Osteoblast (primary cell): ENCODE results near the gene WNK2. TPM values are rescaled to one million over a fixed set of nuclear protein-coding genes. Genes with fewer than 3 reads are reported as not detected.
A peak's percentile ranks its signal among the peaks of the same experiment; 100 is the strongest.

Source experiments
- DNase-seq: peaks from one replicate; pipeline ENCODE4 v3.0.0; 2011; ENCODE audit warnings: low spot score, mixed read lengths; ENCODE audit not compliant: insufficient read length; ENCODE audit errors: missing footprints
- H2AFZ ChIP-seq: 2 replicates; pipeline ENCODE4 v1.6.0; 2011; ENCODE audit warnings: mild to moderate bottlenecking, low read length
- H3K27ac ChIP-seq: 2 replicates; pipeline ENCODE4 v1.5.1; 2011; ENCODE audit warnings: mild to moderate bottlenecking, low read depth, low read length, moderate library complexity
- H3K27me3 ChIP-seq: 2 replicates; pipeline ENCODE4 v1.6.0; 2012; ENCODE audit warnings: mild to moderate bottlenecking, control low read depth, inconsistent platforms, low read length, moderate library complexity; ENCODE audit not compliant: insufficient read depth
- H3K36me3 ChIP-seq: 2 replicates; pipeline ENCODE4 v1.5.1; 2011; ENCODE audit warnings: mild to moderate bottlenecking, low read length, control low read depth, moderate library complexity; ENCODE audit not compliant: insufficient read depth
- H3K4me1 ChIP-seq: 2 replicates; pipeline ENCODE4 v1.5.1; 2011; ENCODE audit warnings: mild to moderate bottlenecking, low read length, control low read depth, moderate library complexity; ENCODE audit not compliant: insufficient read depth
- H3K4me2 ChIP-seq: 2 replicates; pipeline ENCODE4 v1.6.0; 2011; ENCODE audit warnings: mild to moderate bottlenecking, low read length; ENCODE audit not compliant: insufficient read depth
- H3K4me3 ChIP-seq: fragments of 200-600 bp; sonication (generic); 3 replicates; pipeline ENCODE4 v1.5.1; 2012; ENCODE audit warnings: mild to moderate bottlenecking, low read length, inconsistent platforms; ENCODE audit not compliant: insufficient read depth
- H3K79me2 ChIP-seq: 2 replicates; pipeline ENCODE4 v1.6.0; 2012; ENCODE audit warnings: mild to moderate bottlenecking, low read length, control low read depth, inconsistent platforms; ENCODE audit not compliant: insufficient read depth
- H3K9me3 ChIP-seq: 2 replicates; pipeline ENCODE4 v1.5.1; 2011; ENCODE audit warnings: low read depth, low read length, control low read depth
- H4K20me1 ChIP-seq: 2 replicates; pipeline ENCODE4 v1.6.0; 2012; ENCODE audit warnings: mild to moderate bottlenecking, low read length, control low read depth; ENCODE audit not compliant: insufficient read depth
- total RNA-seq: library from RNA; depleted of rRNA; stranded (reverse); fragments of >200 nt; gene quantifications from 2 replicates; pipeline ENCODE4 v1.2.3, GENCODE V29; 2012
- TF ChIP-seq, protein P1 (sequence below): IDR thresholded peaks from 2 replicates; pipeline ENCODE4 v1.5.1; 2011; ENCODE audit warnings: mild to moderate bottlenecking, low read depth, low read length, moderate library complexity; ENCODE audit errors: extremely low read depth

WNK2 gene
- total RNA-seq, 1 donor = not detected

DNA sequence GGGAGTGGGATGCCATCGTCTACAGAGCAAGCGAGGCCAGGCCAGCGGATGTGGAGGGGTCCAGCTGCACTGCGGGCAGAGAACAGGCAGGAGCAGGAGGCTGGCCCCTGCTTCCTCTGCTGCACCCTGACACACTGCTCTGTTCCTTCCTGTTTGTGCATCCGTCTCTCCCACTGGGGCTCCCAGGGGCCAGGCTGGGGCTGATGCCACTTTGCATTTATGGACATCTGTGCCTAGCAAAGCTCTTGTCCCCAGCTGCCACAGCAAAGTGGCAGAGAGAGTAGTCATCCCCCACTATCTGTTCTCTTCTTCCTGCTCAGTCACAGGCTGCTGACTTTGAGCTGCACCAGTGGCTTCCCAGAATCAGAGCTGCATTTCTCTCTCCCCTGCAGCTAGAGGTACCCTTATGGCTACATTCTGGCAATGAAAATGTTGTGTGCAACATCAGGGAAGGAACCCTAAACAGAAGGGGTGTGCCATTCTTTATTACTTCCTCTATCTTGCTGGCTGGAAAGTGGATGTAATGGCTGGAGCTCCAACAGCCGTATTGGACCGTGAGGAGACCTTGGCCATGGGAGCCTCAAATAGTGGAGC, 45.7 kb upstream of the WNK2 start:
- TF ChIP-seq, protein P1, sequence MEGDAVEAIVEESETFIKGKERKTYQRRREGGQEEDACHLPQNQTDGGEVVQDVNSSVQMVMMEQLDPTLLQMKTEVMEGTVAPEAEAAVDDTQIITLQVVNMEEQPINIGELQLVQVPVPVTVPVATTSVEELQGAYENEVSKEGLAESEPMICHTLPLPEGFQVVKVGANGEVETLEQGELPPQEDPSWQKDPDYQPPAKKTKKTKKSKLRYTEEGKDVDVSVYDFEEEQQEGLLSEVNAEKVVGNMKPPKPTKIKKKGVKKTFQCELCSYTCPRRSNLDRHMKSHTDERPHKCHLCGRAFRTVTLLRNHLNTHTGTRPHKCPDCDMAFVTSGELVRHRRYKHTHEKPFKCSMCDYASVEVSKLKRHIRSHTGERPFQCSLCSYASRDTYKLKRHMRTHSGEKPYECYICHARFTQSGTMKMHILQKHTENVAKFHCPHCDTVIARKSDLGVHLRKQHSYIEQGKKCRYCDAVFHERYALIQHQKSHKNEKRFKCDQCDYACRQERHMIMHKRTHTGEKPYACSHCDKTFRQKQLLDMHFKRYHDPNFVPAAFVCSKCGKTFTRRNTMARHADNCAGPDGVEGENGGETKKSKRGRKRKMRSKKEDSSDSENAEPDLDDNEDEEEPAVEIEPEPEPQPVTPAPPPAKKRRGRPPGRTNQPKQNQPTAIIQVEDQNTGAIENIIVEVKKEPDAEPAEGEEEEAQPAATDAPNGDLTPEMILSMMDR = no peak
- H3K27ac ChIP-seq = no peak overlapping the region
- H3K4me2 ChIP-seq = no peak overlapping the region
- peak; percentile 66 for DNase-seq
- peaks cover 8% of the 10 kb centered on the region for H3K4me1 ChIP-seq
- no peaks in the 10 kb centered on the region for H3K79me2 ChIP-seq
- peaks cover under 1% of the 10 kb centered on the region for H4K20me1 ChIP-seq
- H3K9me3 ChIP-seq = no peaks in the 10 kb centered on the region
- H3K36me3 ChIP-seq = no peaks in the 10 kb centered on the region
- no peak overlapping the region for H2AFZ ChIP-seq
- no peaks in the 10 kb centered on the region for H3K27me3 ChIP-seq
- H3K4me3 ChIP-seq = no peak overlapping the region

DNA sequence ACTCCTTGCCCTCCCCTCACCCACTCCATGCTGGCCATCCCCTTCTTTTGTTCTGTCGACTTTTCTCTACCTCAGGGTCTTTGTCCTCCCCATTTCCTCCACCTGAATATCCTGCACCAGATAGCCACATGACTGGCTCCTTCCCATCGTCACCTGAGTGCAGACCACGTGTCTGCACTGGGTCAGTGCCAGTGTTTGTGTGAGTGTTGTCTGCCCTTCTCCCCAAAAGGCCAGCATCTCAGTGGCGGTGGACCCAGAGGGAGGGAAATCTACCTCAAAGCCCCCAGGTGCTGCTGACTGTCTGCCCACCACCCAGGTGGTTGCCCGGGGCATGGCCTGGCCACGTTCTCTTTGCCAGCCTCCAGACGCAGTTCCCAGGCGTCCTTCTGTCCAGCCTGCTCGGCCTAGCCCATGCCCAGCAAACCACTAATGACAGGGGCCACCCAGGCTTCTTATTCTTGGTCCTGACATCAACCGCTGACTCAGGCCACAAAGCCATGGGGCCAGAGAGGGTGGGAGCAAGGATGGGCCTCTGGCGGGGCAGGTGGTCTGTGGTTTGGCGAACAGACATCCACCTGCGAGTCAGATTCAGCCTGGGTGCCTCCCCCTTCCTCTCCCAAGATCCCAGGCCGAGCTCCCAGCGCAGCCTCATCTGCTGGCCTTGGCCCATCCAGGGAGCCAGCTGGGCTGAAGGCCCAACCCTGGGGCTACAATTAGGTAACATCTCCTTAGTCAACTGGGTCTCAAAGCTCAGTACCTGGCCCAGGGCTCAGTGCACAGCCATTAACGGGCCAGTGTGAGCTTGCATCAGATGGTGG, 44.4 kb upstream of the WNK2 start:
- Histone ChIP-seq H3K4me3 (no peak overlapping the region), H3K9me3 (no peaks in the 10 kb centered on the region), H3K4me2 (no peak overlapping the region), H3K4me1 (peaks cover 2% of the 10 kb centered on the region), H3K27ac (no peak overlapping the region), H4K20me1 (no peaks in the 10 kb centered on the region), H3K79me2 (no peaks in the 10 kb centered on the region), H3K27me3 (no peaks in the 10 kb centered on the region), H2AFZ (no peak overlapping the region), H3K36me3 (no peaks in the 10 kb centered on the region)
- TF ChIP-seq, protein P1 = no peak
- DNase-seq = peak; percentile 82

DNA sequence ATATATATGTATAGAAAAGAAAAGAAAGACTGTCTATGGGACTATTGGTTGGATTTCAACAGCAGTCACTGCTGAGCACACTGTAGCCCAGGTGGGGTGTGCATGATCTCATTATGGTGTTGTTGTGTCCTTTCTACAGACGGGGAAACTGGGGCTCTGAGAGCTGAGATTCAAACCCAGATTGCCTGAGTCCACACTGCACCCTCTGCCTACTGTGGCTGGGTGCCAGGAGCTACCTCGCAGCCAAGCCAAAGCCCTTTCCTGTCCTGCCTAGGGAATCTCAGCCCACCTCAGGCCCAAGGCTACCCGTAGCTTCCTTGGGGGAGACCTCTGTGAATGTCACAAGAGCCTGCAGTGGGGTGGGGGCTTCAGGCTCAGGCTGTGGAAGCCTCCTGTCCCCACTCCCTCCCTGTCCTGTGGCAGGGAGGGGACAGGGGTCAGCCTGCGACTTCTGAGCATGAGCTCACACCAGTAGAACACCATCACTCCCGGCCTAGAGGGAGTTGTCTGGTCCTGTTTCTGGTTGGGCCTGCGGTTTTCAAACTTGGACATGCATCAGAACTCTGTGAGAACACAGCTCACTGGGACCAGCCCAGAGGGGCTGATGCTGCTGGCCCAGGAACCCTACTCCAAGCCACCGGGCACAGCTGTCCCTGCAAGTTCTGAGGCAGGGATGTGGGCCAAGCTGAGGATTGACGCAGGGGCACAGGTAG, 42.0 kb upstream of the WNK2 start:
- Histone ChIP-seq H3K4me1 (no peaks in the 10 kb centered on the region), H3K4me2 (no peak overlapping the region), H3K9me3 (no peaks in the 10 kb centered on the region), H3K4me3 (no peak overlapping the region), H4K20me1 (no peaks in the 10 kb centered on the region), H3K36me3 (no peaks in the 10 kb centered on the region), H3K27ac (no peak overlapping the region), H2AFZ (peak overlapping the region; percentile 22), H3K27me3 (no peaks in the 10 kb centered on the region), H3K79me2 (no peaks in the 10 kb centered on the region)
- DNase-seq = peak; percentile 79
- TF ChIP-seq, protein P1 = no peak
